ENCODE results near the gene AP1G2. TPM values are rescaled to one million over a fixed set of nuclear protein-coding genes. Genes with fewer than 3 reads are reported as not detected.

AP1G2 gene
- total and polyA plus RNA-seq, 2 of the 13 experiments (the other 11 are each of a cell fraction or from before 2014, with no cell fraction given): 96.9 to 611 TPM

- Histone ChIP-seq H3K4me1 (ENCODE audit: insufficient read depth, low read length) (peaks cover 45% of the 10 kb centered on the region), H3K4me3 (replicated peaks in 1 of 3; ENCODE audit: insufficient read depth in 1 of 3, low read depth in 2 of 3, low read length in 3 of 3) (no peak overlapping the region; a peak in 1 of 6 replicates), H4K20me1 (ENCODE audit: insufficient read depth, low read length) (no peaks in the 10 kb centered on the region), H3K4me2 (ENCODE audit: low read depth, low read length) (no peak overlapping the region), H3K9me3 (ENCODE audit: low read length) (no peaks in the 10 kb centered on the region), H3K9ac (ENCODE audit: insufficient read depth, low read depth, low read length) (no peak overlapping the region), H2AFZ (ENCODE audit: low read length) (no peak overlapping the region), H3K79me2 (ENCODE audit: insufficient read depth, low read length) (no peaks in the 10 kb centered on the region), H3K36me3 (replicated peaks in 1 of 2; ENCODE audit: control insufficient read depth in 1 of 2, insufficient read depth in 2 of 2, low read length in 2 of 2) (no peaks in the 10 kb centered on the region), H3K27ac (ENCODE audit: extremely low read length, insufficient read depth, low read length) (no peak overlapping the region), H3K27me3 (ENCODE audit: control insufficient read depth in 1 of 2, insufficient read depth in 2 of 2, low read length in 2 of 2) (peaks cover 0 to 2% of the 10 kb centered on the region in 2 experiments; a peak in 2 of 5 replicates)
- BruUV-seq (replicated peaks): no TSS peak
- 85% methylated on average over 65 of the region's 67 CpGs for WGBS (ENCODE audit: low lambda C conversion rate)
- DNase-seq (ENCODE audit: low spot score): no peak
- in situ Hi-C loops (cut with HindIII; ENCODE audit: extremely low pct_ligation_motif_present, low pct_unique_long_range_greater_than_20kb): no loop called here
- POLR2A ChIA-PET: interaction anchor here (8.8 kb wide), 1 partner anchor 59 kb away, joined by 924 read pairs; the partner anchor contains the start of gene DHRS2
- CTCF ChIA-PET (ENCODE audit: low intra/inter-chr PET ratio, low total read pairs): no interaction called here
- no peak for ATAC-seq
- intact Hi-C loops (cut with micrococcal nuclease; ENCODE audit: unreplicated experiment): no loop called here
- FAIRE-seq: no peak
- TF ChIP-seq SPEN (CRISPR knock-in tag; IDR thresholded peaks at IDR 0.05; ENCODE audit: low read depth) (no peak; the same call in 1 of the 2 replicates), HOXD1 (CRISPR knock-in tag; IDR thresholded peaks at IDR 0.05) (0 out of 2 replicates have a peak, but pooled peaks have one; percentile 44), ZNF367 (CRISPR knock-in tag; IDR thresholded peaks at IDR 0.05; ENCODE audit: borderline replicate concordance) (no peak), ETV5 (CRISPR knock-in tag; IDR thresholded peaks at IDR 0.05; ENCODE audit: borderline replicate concordance) (no peak), ZNF570 (CRISPR knock-in tag; IDR thresholded peaks at IDR 0.05; ENCODE audit: borderline replicate concordance) (no peak), KLF13 (CRISPR knock-in tag; IDR thresholded peaks at IDR 0.05) (0 out of 2 replicates have a peak, but pooled peaks have one; percentile 40), KLF15 (CRISPR knock-in tag; IDR thresholded peaks at IDR 0.05; ENCODE audit: borderline replicate concordance) (no peak), HNRNPK (IDR thresholded peaks at IDR 0.05; ENCODE audit: low read depth, low read length, poor library complexity, severe bottlenecking) (peak; percentile 61), ZFY (CRISPR knock-in tag; IDR thresholded peaks at IDR 0.05) (peak; percentile 32; the same call in 1 of the 2 replicates), RFX3 (CRISPR knock-in tag; IDR thresholded peaks at IDR 0.05) (no peak), SALL1 (CRISPR knock-in tag; IDR thresholded peaks at IDR 0.05) (0 out of 2 replicates have a peak, but pooled peaks have one; percentile 13), TBX2 (CRISPR knock-in tag; IDR thresholded peaks at IDR 0.05; ENCODE audit: borderline replicate concordance) (no peak), ZNF296 (CRISPR knock-in tag; conservative IDR thresholded peaks at IDR 0.05) (no peak), ZNF354B (CRISPR knock-in tag; IDR thresholded peaks at IDR 0.05) (no peak), CHCHD3 (CRISPR knock-in tag; IDR thresholded peaks at IDR 0.05) (peak; percentile 80; the same call in 1 of the 2 replicates), NFKB2 (CRISPR knock-in tag; IDR thresholded peaks at IDR 0.05; ENCODE audit: borderline replicate concordance) (peak; percentile 38; the same call in 1 of the 2 replicates), ZIK1 (CRISPR knock-in tag; IDR thresholded peaks at IDR 0.05; ENCODE audit: borderline replicate concordance, low read depth) (no peak), GATAD1 (CRISPR knock-in tag; IDR thresholded peaks at IDR 0.05) (no peak), ATF4 (CRISPR knock-in tag; IDR thresholded peaks at IDR 0.05) (no peak), PATZ1 (CRISPR knock-in tag; IDR thresholded peaks at IDR 0.05) (0 out of 2 replicates have a peak, but pooled peaks have one; percentile 20), HMG20B (CRISPR knock-in tag; conservative IDR thresholded peaks at IDR 0.05) (no peak), SMC3 (IDR thresholded peaks at IDR 0.05; ENCODE audit: low read length) (no peak)
These were observed 9.6 kb upstream of the AP1G2 start for GRCh38 chr14:23577004-23577681.
